NCI-H82 treated with DMSO at 0.1 percent for 48 hours (cell line): Measurements from ENCODE around the gene DHRS2.
"Not testable (repeated sequence)": the region's sequence is repeated elsewhere in the genome, so short reads cannot be mapped to it uniquely, and the experiment has no call there.

Experiments used
- DNase-seq: peaks from one replicate; lab custom pipeline; 2025; ENCODE audit not compliant: unreplicated experiment; lab: John Stamatoyannopoulos, UW

The DHRS2 gene

GRCh38 chr14:23675906-23676305 is 39.7 kb downstream of the DHRS2 start:
- DNase-seq = no peak

GRCh38 chr14:23681337-23681736 is 45.2 kb downstream of the DHRS2 start:
- DNase-seq = no peak

GRCh38 chr14:23689709-23690514 is 53.7 kb downstream of the DHRS2 start:
- DNase-seq = not testable (repeated sequence)

DNA sequence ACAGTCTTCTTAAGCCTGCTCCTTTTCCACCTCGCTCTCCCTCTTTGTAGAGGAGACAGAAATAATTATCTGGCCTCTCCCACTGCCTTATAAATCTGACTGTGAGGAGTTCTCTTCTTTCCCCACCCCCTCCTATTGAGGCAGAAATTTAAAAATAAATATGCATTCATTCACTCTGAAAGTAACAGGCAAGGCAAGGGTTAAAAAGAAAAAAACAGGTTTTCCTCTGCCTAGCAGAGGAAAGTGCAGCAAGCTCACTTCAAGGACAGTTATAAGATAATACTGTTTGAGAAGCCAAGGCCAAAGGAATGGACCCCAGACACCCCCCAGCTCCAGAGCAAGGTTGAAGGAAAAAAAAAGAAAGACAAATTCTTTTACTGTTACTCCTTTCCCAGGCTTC is 56.3 kb downstream of the DHRS2 start:
- no peak for DNase-seq

GRCh38 chr14:23693252-23693775 is 57.1 kb downstream of the DHRS2 start:
- no peak for DNase-seq

DNA sequence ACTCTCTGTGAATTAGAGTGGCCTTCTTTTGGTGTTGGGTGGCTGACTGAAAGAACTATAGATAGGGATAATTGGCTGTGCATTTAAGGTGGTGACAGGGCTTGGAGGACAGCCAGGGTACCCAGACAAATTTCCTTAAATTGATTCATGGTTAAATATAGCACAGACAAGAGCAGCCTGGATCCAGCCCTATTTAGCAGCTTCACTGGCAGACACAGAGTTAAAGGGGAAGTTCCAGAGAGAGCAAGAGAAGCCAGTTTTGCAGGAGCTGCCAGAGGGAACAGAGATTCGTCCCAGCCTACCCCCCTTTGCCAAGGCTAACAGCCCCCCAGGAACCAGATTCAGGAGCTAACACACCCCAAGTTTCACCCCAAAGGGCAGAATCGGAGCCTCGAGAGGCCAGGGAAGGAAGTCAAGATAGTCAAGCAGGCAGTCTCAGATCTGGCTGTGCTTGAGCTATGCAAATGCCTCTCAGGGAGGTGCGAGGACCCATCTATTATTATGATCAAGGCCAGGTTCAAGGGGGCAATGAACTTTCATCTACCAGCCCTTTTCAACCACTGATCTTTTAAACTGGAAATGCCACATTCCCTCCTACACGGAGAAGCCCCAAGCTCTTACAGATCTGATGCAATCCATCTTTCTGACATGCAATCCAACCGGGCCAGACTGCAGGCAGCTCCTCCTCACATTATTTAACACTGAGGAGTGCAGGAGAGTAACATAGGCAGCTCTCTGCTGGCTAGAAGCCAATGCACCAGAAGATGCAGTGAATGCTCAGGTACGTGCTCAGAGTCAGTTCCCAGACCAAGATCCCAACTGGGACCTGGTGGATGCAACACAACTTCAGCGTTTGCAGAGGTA is 58.2 kb downstream of the DHRS2 start:
- DNase-seq = peak; percentile 29
